Measurements from ENCODE around the gene ATXN2L. TPM values are rescaled to one million over a fixed set of nuclear protein-coding genes. Genes with fewer than 3 reads are reported as not detected.

Gene ATXN2L
- total RNA-seq, 1 donor, result 62.6 TPM

GRCh38 chr16:28875134-28876018 lies 52.6 kb downstream of the ATXN2L start:
- peaks cover 31% of the 10 kb centered on the region for H3K36me3 ChIP-seq (ENCODE audit: insufficient read depth, low read length)
- no peak overlapping the region for H2AFZ ChIP-seq (ENCODE audit: low read length)
- H4K20me1 ChIP-seq (ENCODE audit: insufficient read depth, low read length), result peaks cover 9% of the 10 kb centered on the region
- no peaks in the 10 kb centered on the region for H3K9me3 ChIP-seq (ENCODE audit: low read depth, low read length)
- no peak for TF ChIP-seq CTCF (IDR thresholded peaks at IDR 0.05; ENCODE audit: extremely low read depth, low read depth, low read length)
- H3K27me3 ChIP-seq (ENCODE audit: insufficient read depth, low read length), result no peaks in the 10 kb centered on the region
- H3K79me2 ChIP-seq (ENCODE audit: insufficient read depth, low read length), result no peaks in the 10 kb centered on the region
- peak; percentile 76 for DNase-seq (ENCODE audit: insufficient read length, low spot score, missing footprints)
- H3K4me1 ChIP-seq (ENCODE audit: insufficient read depth, low read length), result peaks cover 9% of the 10 kb centered on the region
- H3K4me2 ChIP-seq (ENCODE audit: insufficient read depth, low read length), result no peak overlapping the region
- no peak overlapping the region for H3K27ac ChIP-seq (ENCODE audit: low read depth, low read length)
- H3K4me3 ChIP-seq (ENCODE audit: insufficient read depth, low read length), result no peak overlapping the region

DNA sequence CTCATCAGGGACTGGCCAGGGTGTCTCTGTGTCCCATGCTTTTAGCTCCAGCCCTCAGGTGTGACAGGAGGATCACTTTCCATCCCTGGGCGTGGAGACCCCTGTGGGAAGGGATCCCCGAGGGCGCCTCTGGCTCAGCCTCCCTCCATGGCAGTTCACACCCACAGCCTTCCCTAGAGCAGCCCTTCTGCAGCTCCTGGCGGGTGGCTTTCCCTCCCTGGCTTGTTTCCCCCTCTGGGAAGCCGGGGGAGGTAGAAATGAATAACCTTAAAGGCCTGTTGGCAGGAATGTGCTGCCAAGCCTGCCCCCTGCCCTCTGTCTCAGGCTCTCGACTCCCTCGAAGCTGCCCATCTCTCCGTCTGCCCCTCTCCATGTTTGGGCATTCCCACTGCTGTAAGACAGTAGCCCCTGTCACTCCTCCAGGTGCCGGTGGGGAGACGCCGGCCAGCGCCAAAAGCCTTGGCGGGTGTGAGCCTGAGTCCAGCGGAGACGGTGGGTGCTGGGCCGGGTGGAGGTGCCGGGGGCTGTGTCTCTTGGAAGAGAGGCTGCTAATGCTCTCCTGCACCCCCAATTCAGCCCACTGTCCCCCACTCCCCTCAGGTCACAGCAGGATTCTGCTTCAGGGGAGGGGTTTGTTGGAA lies 53.3 kb downstream of the ATXN2L start:
- Histone ChIP-seq H3K4me3 (ENCODE audit: insufficient read depth, low read length) (no peak overlapping the region), H3K36me3 (ENCODE audit: insufficient read depth, low read length) (peaks cover 23% of the 10 kb centered on the region), H3K4me1 (ENCODE audit: insufficient read depth, low read length) (peaks cover 14% of the 10 kb centered on the region), H3K27me3 (ENCODE audit: insufficient read depth, low read length) (no peaks in the 10 kb centered on the region), H3K4me2 (ENCODE audit: insufficient read depth, low read length) (no peak overlapping the region), H3K79me2 (ENCODE audit: insufficient read depth, low read length) (no peaks in the 10 kb centered on the region), H4K20me1 (ENCODE audit: insufficient read depth, low read length) (peaks cover 9% of the 10 kb centered on the region), H3K27ac (ENCODE audit: low read depth, low read length) (no peak overlapping the region), H3K9me3 (ENCODE audit: low read depth, low read length) (no peaks in the 10 kb centered on the region), H2AFZ (ENCODE audit: low read length) (no peak overlapping the region)
- TF ChIP-seq CTCF (IDR thresholded peaks at IDR 0.05; ENCODE audit: extremely low read depth, low read depth, low read length), result no peak
- DNase-seq (ENCODE audit: insufficient read length, low spot score, missing footprints), result peak; percentile 77

- Histone ChIP-seq H3K4me1 (ENCODE audit: insufficient read depth, low read length) (peaks cover 14% of the 10 kb centered on the region), H4K20me1 (ENCODE audit: insufficient read depth, low read length) (peaks cover 7% of the 10 kb centered on the region), H3K9me3 (ENCODE audit: low read depth, low read length) (no peaks in the 10 kb centered on the region), H2AFZ (ENCODE audit: low read length) (no peak overlapping the region), H3K27me3 (ENCODE audit: insufficient read depth, low read length) (no peaks in the 10 kb centered on the region), H3K4me3 (ENCODE audit: insufficient read depth, low read length) (no peak overlapping the region), H3K36me3 (ENCODE audit: insufficient read depth, low read length) (peaks cover 14% of the 10 kb centered on the region), H3K4me2 (ENCODE audit: insufficient read depth, low read length) (no peak overlapping the region), H3K27ac (ENCODE audit: low read depth, low read length) (no peak overlapping the region), H3K79me2 (ENCODE audit: insufficient read depth, low read length) (no peaks in the 10 kb centered on the region)
- DNase-seq (ENCODE audit: insufficient read length, low spot score, missing footprints), result peak; percentile 73
- no peak for TF ChIP-seq CTCF (IDR thresholded peaks at IDR 0.05; ENCODE audit: extremely low read depth, low read depth, low read length)
Measured at GRCh38 chr16:28876973-28877654, 54.3 kb downstream of the ATXN2L start.

DNA sequence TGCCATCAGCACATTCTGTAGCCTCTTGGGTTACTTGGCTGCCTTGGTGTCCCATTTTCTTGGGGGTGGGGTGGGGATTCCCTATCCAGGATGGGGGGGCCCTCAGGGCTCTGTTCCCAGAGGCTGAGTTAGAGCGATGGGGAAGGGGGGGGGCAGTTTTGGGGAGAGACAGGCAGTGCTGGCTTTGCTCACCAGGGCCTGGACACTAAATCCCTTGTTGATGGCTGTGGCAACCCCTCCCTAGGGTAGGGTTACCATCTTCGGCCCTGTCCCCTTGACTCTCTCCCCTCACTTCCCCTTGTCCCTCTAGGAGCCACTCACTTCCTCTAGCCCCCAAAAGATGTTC lies 54.8 kb downstream of the ATXN2L start:
- no peak overlapping the region for H2AFZ ChIP-seq (ENCODE audit: low read length)
- peaks cover 14% of the 10 kb centered on the region for H3K36me3 ChIP-seq (ENCODE audit: insufficient read depth, low read length)
- H3K9me3 ChIP-seq (ENCODE audit: low read depth, low read length), result no peaks in the 10 kb centered on the region
- TF ChIP-seq CTCF (IDR thresholded peaks at IDR 0.05; ENCODE audit: extremely low read depth, low read depth, low read length), result no peak
- H3K27ac ChIP-seq (ENCODE audit: low read depth, low read length), result no peak overlapping the region
- no peak for DNase-seq (ENCODE audit: insufficient read length, low spot score, missing footprints)
- H3K4me3 ChIP-seq (ENCODE audit: insufficient read depth, low read length), result no peak overlapping the region
- no peaks in the 10 kb centered on the region for H3K27me3 ChIP-seq (ENCODE audit: insufficient read depth, low read length)
- H3K4me1 ChIP-seq (ENCODE audit: insufficient read depth, low read length), result peaks cover 14% of the 10 kb centered on the region
- H4K20me1 ChIP-seq (ENCODE audit: insufficient read depth, low read length), result peaks cover 6% of the 10 kb centered on the region
- H3K79me2 ChIP-seq (ENCODE audit: insufficient read depth, low read length), result no peaks in the 10 kb centered on the region
- no peak overlapping the region for H3K4me2 ChIP-seq (ENCODE audit: insufficient read depth, low read length)
